Hepatocyte (in vitro differentiated cells): ENCODE measurements around the gene SYT15.

Experiments used
- CTCF ChIP-seq: fragments of 200-600 bp; sonication (generic); IDR thresholded peaks from 2 replicates; pipeline ENCODE4 v1.5.1; 2016; ENCODE audit warnings: antibody characterized with exemption, mild to moderate bottlenecking; ENCODE audit not compliant: poor library complexity
- EZH2phosphoT487 ChIP-seq: fragments of 200-600 bp; sonication (generic); IDR thresholded peaks from one replicate; pipeline ENCODE4 v1.6.1; 2018; ENCODE audit warnings: antibody characterized with exemption, mild to moderate bottlenecking, low read depth, moderate library complexity; ENCODE audit not compliant: unreplicated experiment, severe bottlenecking

- no peak for TF ChIP-seq CTCF
- TF ChIP-seq EZH2phosphoT487, result no peak
Observed at GRCh38 chr10:46537309-46537708, 41.6 kb upstream of the SYT15 start.
